Measurements from ENCODE around the gene SEC31A.
"Not testable (repeated sequence)": the region's sequence is repeated elsewhere in the genome, so short reads cannot be mapped to it uniquely, and the experiment has no call there.

SEC31A gene

GRCh38 chr4:82842593-82842992, 48.4 kb downstream of the SEC31A start:
- H3K4me3 ChIP-seq (ENCODE audit: low read depth, low read length), result no peak overlapping the region
- TF ChIP-seq CTCF (IDR thresholded peaks at IDR 0.05; ENCODE audit: insufficient read depth, low read depth, low read length, missing control alignments), result no peak
- DNase-seq (ENCODE audit: low read depth), result no peak

- no peak for TF ChIP-seq CTCF (IDR thresholded peaks at IDR 0.05; ENCODE audit: insufficient read depth, low read depth, low read length, missing control alignments)
- DNase-seq (ENCODE audit: low read depth), result no peak
- H3K4me3 ChIP-seq (ENCODE audit: low read depth, low read length), result no peak overlapping the region
Measured at GRCh38 chr4:82839624-82840023, 51.3 kb downstream of the SEC31A start.

GRCh38 chr4:82833696-82834313, 57.1 kb downstream of the SEC31A start:
- no peak overlapping the region for H3K4me3 ChIP-seq (ENCODE audit: low read depth, low read length)
- DNase-seq (ENCODE audit: low read depth), result no peak
- no peak for TF ChIP-seq CTCF (IDR thresholded peaks at IDR 0.05; ENCODE audit: insufficient read depth, low read depth, low read length, missing control alignments)

- DNase-seq (ENCODE audit: low read depth); H3K4me3 ChIP-seq (ENCODE audit: low read depth, low read length): not testable (repeated sequence)
Measured at GRCh38 chr4:82833060-82833459, 57.9 kb downstream of the SEC31A start.

GRCh38 chr4:82825425-82825824, 65.5 kb downstream of the SEC31A start:
- no peak for TF ChIP-seq CTCF (IDR thresholded peaks at IDR 0.05; ENCODE audit: insufficient read depth, low read depth, low read length, missing control alignments)

GRCh38 chr4:82823062-82823461, 67.9 kb downstream of the SEC31A start:
- TF ChIP-seq CTCF (IDR thresholded peaks at IDR 0.05; ENCODE audit: insufficient read depth, low read depth, low read length, missing control alignments), result no peak
- no peak overlapping the region for H3K4me3 ChIP-seq (ENCODE audit: low read depth, low read length)
- DNase-seq (ENCODE audit: low read depth), result no peak

More at GRCh38 chr4:82825425-82825824, 65.5 kb downstream of the SEC31A start:
- no peak overlapping the region for H3K4me3 ChIP-seq (ENCODE audit: low read depth, low read length)
- DNase-seq (ENCODE audit: low read depth), result no peak

- no peak for TF ChIP-seq CTCF (IDR thresholded peaks at IDR 0.05; ENCODE audit: insufficient read depth, low read depth, low read length, missing control alignments)
- no peak overlapping the region for H3K4me3 ChIP-seq (ENCODE audit: low read depth, low read length)
- no peak for DNase-seq (ENCODE audit: low read depth)
Measured at GRCh38 chr4:82820689-82821088, 70.3 kb downstream of the SEC31A start.

All from GM12865 (cell line).